Tibial nerve (tissue), 4 donors: ENCODE measurements around the gene IL16.

Experiments used
- CTCF ChIP-seq, 5 experiments: fragments of 200-600 bp in 3 of 5; fragments of 450-650 bp in 2 of 5; sonication (generic) in 3 of 5; IDR thresholded peaks; one replicate each; pipeline ENCODE4 v1.5.1; 2016 to 2019; ENCODE audit warnings: antibody characterized with exemption in 5 of 5, mild to moderate bottlenecking in 3 of 5, moderate library complexity in 2 of 5
- EP300 ChIP-seq, 2 donors: sonication (generic); formaldehyde crosslinking; IDR thresholded peaks; one replicate each; pipeline ENCODE4 v1.6.1; 2017; ENCODE audit warnings: antibody characterized with exemption in 2 of 2, mild to moderate bottlenecking in 1 of 2
- POLR2A ChIP-seq, 2 donors: fragments of 450-650 bp; IDR thresholded peaks; one replicate each; pipeline ENCODE4 v1.6.1; 2017; ENCODE audit warnings: antibody characterized with exemption in 2 of 2, mild to moderate bottlenecking in 2 of 2, moderate library complexity in 2 of 2

DNA sequence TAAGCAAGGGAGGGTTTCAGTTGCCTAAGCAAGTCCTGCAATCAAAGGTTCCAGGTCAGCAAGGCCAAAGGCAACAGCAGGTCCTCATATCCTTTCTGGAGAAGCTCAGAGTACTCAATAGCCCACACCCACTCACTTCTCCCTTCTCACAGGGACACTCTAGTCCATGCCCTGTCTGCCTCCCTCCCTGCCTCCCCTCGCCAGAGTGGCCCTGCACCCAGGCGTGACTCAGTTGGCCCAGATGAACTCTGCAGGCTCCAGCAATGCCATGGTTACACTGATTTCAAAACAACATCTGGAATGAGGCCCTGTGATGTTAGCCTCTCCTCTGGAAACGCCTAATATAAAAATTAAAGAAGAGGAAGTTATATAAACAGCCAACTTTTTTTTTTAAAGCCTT, 32.9 kb downstream of the IL16 start:
- TF ChIP-seq CTCF (IDR thresholded peaks at IDR 0.05) (no peak), EP300 (IDR thresholded peaks at IDR 0.05) (peak in 1 of 2 donors; percentile 56), POLR2A (IDR thresholded peaks at IDR 0.05) (no peak)
